Kidney (tissue), 14 donors: Measurements from ENCODE around the gene RPS21. TPM values are rescaled to one million over a fixed set of nuclear protein-coding genes. Genes with fewer than 3 reads are reported as not detected.

ENCODE experiments used
- DNase-seq, 5 donors: peaks; one replicate each; pipeline ENCODE4 v3.0.0-alpha.2; 2013 to 2020
- FAIRE-seq: peaks from 2 replicates; lab custom pipeline; 2012; peaks lifted over from hg19 to GRCh38; lab: Jason Lieb, UNC
- H3K27ac ChIP-seq, 2 donors: one replicate each; pipeline ENCODE4 v1.7.0; 2013; ENCODE audit warnings: low read depth in 2 of 2, low read length in 2 of 2, inconsistent platforms in 1 of 2
- H3K27me3 ChIP-seq: one replicate; pipeline ENCODE4 v1.7.1; 2013; ENCODE audit warnings: low read length, inconsistent platforms; ENCODE audit not compliant: control insufficient read depth, insufficient read depth
- H3K36me3 ChIP-seq, 3 donors: one replicate each; pipeline versions ENCODE4 v1.7.0 to v1.7.1; 2013; ENCODE audit warnings: low read length in 3 of 3, control low read depth in 1 of 3, inconsistent platforms in 1 of 3; ENCODE audit not compliant: insufficient read depth in 3 of 3, control insufficient read depth in 2 of 3
- H3K4me1 ChIP-seq, 3 donors: one replicate each; pipeline versions ENCODE4 v1.7.0 to v1.7.1; 2013; ENCODE audit warnings: low read length in 3 of 3, inconsistent platforms in 1 of 3, low read depth in 1 of 3; ENCODE audit not compliant: control insufficient read depth in 2 of 3, insufficient read depth in 2 of 3
- H3K4me3 ChIP-seq, 3 donors: one replicate each; pipeline versions ENCODE4 v1.7.0 to v1.8.1; 2013; ENCODE audit warnings: low read length in 3 of 3, control low read depth in 1 of 3, inconsistent platforms in 1 of 3
- H3K9ac ChIP-seq, 3 donors: one replicate each; pipeline versions ENCODE4 v1.7.0 to v1.7.1; 2013; ENCODE audit warnings: low read length in 3 of 3, control low read depth in 1 of 3, inconsistent platforms in 1 of 3
- H3K9me3 ChIP-seq, 3 donors: one replicate each; pipeline versions ENCODE4 v1.7.0 to v1.7.1; 2013; ENCODE audit warnings: low read length in 3 of 3, control low read depth in 1 of 3, inconsistent platforms in 1 of 3; ENCODE audit not compliant: control insufficient read depth in 2 of 3, insufficient read depth in 1 of 3
- intact Hi-C: fragments of 100-400 bp; cut with DNase I; formaldehyde crosslinking; loops from one replicate; pipeline ENCODE4 v1.11.1; 2022
- polyA plus RNA-seq: library from polyadenylated mRNA; stranded (reverse); fragments of 350-450 nt; fragmentation: Illumina TruSeq; extraction: RNeasy Lipid Tissue Mini Kit (QIAGEN cat#74804); gene quantifications from one replicate; pipeline ENCODE4 v1.2.3, GENCODE V29; 2014; ENCODE audit warnings: low read depth, low replicate concordance; ENCODE audit not compliant: insufficient read depth
- total RNA-seq: library from RNA; stranded (reverse); fragmentation: NEBNext Ultra II Directional; extraction: Animal tissue kit (Norgen Biotek cat#: 25700); gene quantifications from one replicate; pipeline ENCODE4 v1.2.1, GENCODE V29; 2021
- TF ChIP-seq, protein P1 (sequence below): IDR thresholded peaks from 3 replicates; pipeline ENCODE4 v1.5.1; 2012; ENCODE audit warnings: mild to moderate bottlenecking, moderate library complexity, borderline replicate concordance; ENCODE audit not compliant: insufficient read depth; ENCODE audit errors: extremely low read depth
- donor health status: control.
- donor health status: control.
- donor health status: control.
- donor health status: control.
- donor health status: control.
- donor health status: DM: yes; HTN: yes; CAD: no.
- donor health status: Normal renal cell carcinoma (clear cell type).

RPS21 gene
- total and polyA plus RNA-seq, 2 donors from 2014 or later = 1,221 to 2,336 TPM

DNA sequence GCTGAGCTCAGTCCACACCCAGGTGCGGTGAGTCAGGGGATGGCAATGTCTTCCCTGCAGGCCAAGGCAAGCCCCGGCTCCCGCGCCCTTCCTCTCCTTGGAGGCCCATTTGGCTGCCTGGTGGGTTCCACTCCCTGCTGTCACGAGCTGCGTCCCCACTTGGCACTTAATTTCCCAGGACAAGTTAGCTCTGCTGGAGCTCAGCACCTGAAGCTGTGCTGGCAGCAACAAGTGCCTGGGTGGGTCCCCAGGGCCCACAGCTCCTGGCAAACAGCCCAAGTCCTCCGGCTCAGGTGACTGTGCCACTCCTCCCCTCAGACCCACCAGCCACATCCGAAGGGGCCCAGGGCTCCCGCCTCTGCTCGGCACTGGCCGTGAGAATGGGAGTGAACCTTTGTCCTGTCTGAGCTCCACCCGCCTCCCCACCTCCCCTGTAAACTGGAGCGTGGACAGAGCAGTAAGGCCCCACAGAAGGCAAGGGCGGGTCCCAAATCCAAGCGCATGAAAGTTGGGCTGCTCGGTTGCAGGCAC lies 36.7 kb upstream of the RPS21 start:
- Histone ChIP-seq H3K4me3 (no peak overlapping the region), H3K27me3 (no peaks in the 10 kb centered on the region), H3K27ac (no peak overlapping the region), H3K9me3 (no peaks in the 10 kb centered on the region), H3K4me1 (peaks cover 0 to 18% (median 16%) of the 10 kb centered on the region in 3 donors), H3K9ac (no peak overlapping the region), H3K36me3 (peaks cover 0 to 24% (median 4%) of the 10 kb centered on the region in 3 donors)
- no peak for FAIRE-seq
- intact Hi-C loops = no loop called here
- TF ChIP-seq, protein P1, sequence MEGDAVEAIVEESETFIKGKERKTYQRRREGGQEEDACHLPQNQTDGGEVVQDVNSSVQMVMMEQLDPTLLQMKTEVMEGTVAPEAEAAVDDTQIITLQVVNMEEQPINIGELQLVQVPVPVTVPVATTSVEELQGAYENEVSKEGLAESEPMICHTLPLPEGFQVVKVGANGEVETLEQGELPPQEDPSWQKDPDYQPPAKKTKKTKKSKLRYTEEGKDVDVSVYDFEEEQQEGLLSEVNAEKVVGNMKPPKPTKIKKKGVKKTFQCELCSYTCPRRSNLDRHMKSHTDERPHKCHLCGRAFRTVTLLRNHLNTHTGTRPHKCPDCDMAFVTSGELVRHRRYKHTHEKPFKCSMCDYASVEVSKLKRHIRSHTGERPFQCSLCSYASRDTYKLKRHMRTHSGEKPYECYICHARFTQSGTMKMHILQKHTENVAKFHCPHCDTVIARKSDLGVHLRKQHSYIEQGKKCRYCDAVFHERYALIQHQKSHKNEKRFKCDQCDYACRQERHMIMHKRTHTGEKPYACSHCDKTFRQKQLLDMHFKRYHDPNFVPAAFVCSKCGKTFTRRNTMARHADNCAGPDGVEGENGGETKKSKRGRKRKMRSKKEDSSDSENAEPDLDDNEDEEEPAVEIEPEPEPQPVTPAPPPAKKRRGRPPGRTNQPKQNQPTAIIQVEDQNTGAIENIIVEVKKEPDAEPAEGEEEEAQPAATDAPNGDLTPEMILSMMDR = no peak
- DNase-seq = peak in 1 of 5 donors; percentile 93

DNA sequence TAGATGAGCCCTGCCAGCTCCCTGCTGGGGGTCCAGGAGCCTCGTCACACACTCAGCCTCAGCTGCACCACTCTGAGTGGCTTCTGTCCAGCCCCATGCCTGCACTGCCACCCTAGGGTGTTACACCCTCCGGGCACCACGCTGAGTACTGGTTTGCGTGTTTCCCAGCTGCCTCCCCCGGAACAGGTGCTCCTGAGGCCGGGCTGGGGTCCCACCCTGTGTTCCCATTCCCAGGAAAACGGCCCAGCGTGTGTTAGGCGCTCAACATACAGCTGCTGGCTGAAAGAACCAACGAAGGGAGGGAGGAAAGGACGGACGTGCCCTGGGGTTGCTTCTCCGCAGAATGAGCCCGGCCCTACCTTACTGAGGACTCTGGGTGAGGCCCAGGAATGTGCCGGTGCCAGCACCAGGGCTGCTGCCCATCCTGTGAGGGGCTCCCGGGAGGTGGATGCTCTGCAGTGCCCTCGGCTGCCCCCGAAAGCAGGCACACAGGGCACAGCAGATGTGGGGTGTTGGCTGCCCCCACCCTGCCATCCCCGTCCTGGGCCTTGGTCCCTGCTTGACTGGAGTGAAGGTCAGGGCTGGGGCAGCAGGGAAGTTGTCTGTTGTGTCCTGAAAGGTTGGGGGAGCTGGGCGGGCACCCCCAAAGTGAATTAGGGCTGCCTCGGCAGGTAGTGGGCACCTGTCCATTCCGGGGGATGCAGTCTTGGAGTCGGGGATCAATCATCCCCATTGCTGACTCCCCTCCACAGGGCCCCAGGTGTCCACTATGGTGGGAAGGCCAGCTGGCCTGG lies 36.1 kb upstream of the RPS21 start:
- no peak overlapping the region for H3K27ac ChIP-seq
- H3K9ac ChIP-seq = no peak overlapping the region
- H3K4me1 ChIP-seq = peaks cover 0 to 24% (median 22%) of the 10 kb centered on the region in 3 donors
- no peak overlapping the region for H3K4me3 ChIP-seq
- no peaks in the 10 kb centered on the region for H3K27me3 ChIP-seq
- FAIRE-seq (no peak), DNase-seq (peak in 1 of 5 donors; percentile 76)
- intact Hi-C loops = no loop called here
- no peaks in the 10 kb centered on the region for H3K9me3 ChIP-seq
- TF ChIP-seq, protein P1 = no peak
- H3K36me3 ChIP-seq = peaks cover 0 to 22% (median 4%) of the 10 kb centered on the region in 3 donors

DNA sequence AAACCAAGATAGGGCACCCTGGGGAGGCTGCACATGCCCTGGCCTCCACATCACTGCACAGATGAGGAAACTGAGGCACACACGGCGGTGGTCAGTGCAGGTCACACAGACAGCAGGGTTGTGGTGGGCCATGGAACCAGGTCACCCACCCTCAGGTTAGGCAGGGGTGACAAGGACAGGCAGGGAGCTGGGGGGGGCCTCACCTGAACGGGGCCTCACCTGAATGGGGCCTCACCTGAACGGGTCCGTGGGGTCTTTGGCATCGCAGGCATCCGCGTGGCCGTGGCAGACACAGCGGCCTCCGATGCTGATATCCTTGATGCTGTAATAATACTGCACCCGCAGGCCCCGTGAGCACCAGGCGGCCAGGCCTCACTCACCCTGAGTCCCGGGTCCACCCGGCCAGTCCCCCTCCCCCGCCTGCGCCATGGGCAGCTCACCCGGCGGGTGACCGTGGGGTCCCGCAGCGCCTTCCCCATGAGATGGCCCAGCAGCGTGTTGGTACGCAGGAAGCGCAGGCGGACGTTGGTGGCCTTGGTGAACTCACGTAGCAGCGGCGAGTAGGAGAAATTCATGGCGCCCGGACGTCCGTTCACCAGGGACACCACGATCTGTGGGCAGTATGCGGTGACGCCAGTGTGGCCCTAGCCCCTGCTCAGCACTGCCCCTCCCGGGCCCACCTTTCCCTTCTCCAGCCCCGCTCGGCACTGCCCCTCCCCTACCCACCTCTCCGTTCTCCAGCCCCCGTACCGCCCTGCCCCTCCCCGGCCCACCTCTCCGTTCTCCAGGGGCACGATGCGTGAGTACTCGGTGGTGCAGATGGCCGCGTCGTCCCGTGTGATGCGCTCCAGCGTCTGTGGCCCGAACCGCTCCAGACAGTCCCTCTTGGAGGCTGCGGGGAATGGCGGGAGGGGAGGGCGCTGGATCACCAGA lies 35.2 kb upstream of the RPS21 start:
- TF ChIP-seq, protein P1 = no peak
- peaks cover 0 to 33% (median 32%) of the 10 kb centered on the region in 3 donors for H3K4me1 ChIP-seq
- DNase-seq (peak in 1 of 5 donors; percentile 27), FAIRE-seq (no peak)
- no peaks in the 10 kb centered on the region for H3K27me3 ChIP-seq
- no peak overlapping the region for H3K4me3 ChIP-seq
- no peak overlapping the region for H3K9ac ChIP-seq
- H3K27ac ChIP-seq = peak overlapping the region; percentile 33 to 74
- peaks cover 0 to 18% (median 4%) of the 10 kb centered on the region in 3 donors for H3K36me3 ChIP-seq
- intact Hi-C loops = no loop called here
- H3K9me3 ChIP-seq = no peaks in the 10 kb centered on the region
